NK-92 (cell line): ENCODE results near the gene RHBG.

Source experiments
- DNase-seq: peaks from one replicate; lab custom pipeline; 2025; ENCODE audit not compliant: unreplicated experiment; lab: John Stamatoyannopoulos, UW

Gene RHBG

GRCh38 chr1:156386134-156386901, 17.3 kb downstream of the RHBG start:
- no peak for DNase-seq

GRCh38 chr1:156386949-156387869, 18.2 kb downstream of the RHBG start:
- no peak for DNase-seq

DNA sequence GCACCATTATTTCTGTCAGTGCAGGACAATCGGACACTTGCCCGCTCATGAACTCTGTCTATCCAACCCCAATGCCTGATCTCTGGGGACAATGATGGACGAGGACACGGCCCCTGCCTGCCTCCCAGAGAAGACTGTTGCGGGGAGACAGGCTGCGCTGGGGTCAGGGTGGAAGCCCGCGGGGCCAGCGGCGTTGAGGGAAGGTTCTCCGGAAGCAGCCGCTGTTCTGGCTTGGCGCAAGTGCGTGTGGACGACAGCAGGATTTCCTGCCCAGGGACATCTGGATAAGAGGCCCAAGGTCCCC, 18.8 kb downstream of the RHBG start:
- no peak for DNase-seq

GRCh38 chr1:156388174-156389137, 19.4 kb downstream of the RHBG start:
- no peak for DNase-seq

GRCh38 chr1:156389311-156389710, 20.3 kb downstream of the RHBG start:
- DNase-seq = no peak

GRCh38 chr1:156390469-156391365, 21.7 kb downstream of the RHBG start:
- no peak for DNase-seq

GRCh38 chr1:156391366-156391677, 22.3 kb downstream of the RHBG start:
- DNase-seq = no peak

DNA sequence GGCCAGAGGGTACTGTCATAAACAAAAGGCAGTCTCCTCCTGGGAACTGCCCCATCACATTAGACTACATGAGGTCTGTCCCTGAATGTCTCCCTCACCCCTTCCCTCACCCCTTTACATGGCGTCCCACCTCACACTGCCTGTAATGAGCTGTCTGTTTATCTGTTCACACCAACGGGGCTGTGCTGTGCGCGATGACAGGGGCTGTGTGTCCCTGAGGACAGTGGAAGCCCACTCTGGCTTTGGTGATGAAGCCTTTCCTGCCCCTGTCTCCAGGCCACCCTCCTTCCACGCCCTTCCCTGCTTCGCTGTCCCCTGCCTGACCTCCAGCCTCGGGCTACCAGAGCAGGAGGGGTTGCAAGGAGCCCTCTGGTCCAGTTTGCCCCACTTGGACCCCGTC, 22.7 kb downstream of the RHBG start:
- DNase-seq = no peak

DNA sequence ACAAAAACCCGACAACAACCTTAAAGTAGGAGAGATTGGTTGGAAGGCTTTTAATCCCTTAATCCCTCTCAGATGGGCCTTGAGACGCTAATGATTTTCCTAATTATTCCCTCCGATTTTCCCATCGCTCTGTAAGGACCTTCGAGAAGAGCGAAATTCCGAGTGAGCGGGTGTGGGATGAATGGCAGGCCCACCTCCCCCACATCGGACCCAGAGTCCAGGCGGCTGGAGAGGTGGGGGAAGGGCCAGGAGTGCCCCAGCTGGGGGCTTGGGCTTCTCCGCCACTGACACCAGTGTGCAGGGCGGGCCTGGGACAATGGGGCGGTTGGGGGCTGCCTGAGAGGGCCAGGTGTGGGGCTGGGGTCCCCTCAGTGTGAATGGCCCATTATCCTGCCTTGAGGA, 23.4 kb downstream of the RHBG start:
- no peak for DNase-seq

- no peak for DNase-seq
Measured at GRCh38 chr1:156393095-156393494, 24.1 kb downstream of the RHBG start.

- DNase-seq = no peak
Measured at GRCh38 chr1:156394082-156394481, 25.1 kb downstream of the RHBG start.

DNA sequence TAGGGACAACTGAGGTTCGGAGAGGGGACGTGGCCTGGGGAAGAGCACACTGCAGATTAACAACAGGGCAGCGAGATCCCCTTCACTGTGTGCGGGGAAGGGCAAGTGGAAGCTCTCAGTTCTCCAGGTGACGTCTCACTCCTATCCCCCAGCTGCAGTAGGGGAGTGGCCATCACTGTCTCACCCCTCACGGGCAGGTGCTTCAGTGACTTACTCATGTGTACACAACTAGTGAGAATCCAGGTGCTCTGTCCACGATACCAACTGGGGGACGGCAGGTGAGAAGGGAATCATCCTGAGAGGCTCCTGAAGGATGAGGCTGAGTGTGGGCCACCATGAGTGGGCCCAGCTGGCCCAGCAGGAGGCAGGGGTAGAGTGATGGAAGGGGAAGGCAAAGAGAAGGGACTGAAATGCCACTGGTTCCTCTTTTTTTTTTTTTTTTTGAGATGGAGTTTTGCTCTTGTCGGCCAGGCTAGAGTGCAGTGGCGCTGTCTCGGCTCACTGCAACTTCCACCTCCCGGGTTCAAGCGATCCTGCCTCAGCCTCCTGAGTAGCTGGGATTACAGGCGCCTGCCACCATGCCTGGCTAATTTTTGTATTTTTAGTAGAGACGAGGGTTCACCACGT, 25.9 kb downstream of the RHBG start:
- no peak for DNase-seq

- no peak for DNase-seq
Measured at GRCh38 chr1:156399355-156400125, 30.5 kb downstream of the RHBG start.

- DNase-seq = no peak
Measured at GRCh38 chr1:156400191-156400935, 31.4 kb downstream of the RHBG start.

GRCh38 chr1:156401041-156401574, 32.1 kb downstream of the RHBG start:
- DNase-seq = no peak

- no peak for DNase-seq
Measured at GRCh38 chr1:156401681-156402081, 32.7 kb downstream of the RHBG start.

DNA sequence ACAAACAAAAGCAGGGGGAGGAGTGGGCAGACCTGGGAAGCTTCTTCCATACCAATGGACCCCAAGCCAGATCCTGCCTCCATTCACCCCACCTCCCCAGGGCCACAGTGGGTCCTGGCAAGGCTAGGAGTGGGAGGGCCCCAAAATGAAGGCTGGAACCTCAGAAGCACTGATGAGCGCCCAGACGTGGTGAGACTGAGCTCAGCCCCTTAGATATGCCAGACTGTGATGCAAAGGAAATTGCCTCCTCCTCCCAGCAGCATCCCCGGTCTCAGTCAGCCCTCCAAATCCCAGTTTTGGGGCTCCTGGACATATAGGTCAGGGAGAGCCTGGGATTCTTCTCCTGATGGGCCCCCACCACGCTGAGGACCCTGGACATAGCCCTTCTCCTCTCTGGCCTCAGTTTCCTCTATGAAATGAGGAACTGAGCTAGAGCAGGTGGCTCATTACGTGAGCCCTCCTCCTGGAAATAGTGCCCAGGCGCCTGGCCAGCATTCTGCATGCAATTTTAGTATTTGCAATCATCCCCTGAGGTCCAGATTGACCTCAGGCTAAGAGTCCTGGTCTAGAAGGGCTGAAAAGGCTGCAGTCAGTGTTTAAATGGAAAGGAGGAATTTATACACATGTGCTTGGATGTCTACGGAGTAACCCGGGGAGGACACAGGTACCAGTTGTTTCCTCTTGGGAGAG, 33.5 kb downstream of the RHBG start:
- DNase-seq = no peak

DNA sequence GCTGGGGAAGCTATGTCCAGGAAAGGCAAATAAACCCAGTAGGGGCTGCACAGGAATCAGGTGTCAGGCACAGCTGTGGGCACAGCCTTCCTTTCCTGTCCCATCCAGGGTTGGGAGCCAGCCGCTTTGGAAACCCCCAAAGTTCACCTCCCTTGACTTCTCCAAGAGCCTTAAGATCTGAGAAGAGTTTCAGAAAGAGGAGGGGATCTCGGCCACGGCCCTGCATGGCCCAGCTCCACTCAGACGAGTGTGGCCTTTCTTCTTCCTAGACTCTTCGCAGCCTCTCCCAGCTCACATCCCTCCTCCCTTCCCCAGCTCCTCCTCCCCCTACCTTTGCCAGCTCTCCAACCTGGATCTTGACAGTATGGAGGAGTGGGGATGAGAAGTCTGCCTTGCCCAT, 36.7 kb downstream of the RHBG start:
- DNase-seq = no peak
